GM23338 (cell line): ENCODE data around the gene DDX24. TPM values are rescaled to one million over a fixed set of nuclear protein-coding genes. Genes with fewer than 3 reads are reported as not detected.

Source experiments
- ATAC-seq: fragments of 200-7000 bp; cut with Tn5 transposase; 3 replicates; pipeline ENCODE4 v1.9.1; 2020
- DNase-seq: peaks from one replicate; pipeline ENCODE4 v3.0.0-alpha.2; 2015; ENCODE audit warnings: low spot score
- H2AFZ ChIP-seq: fragments of 200-600 bp; sonication (generic); 2 replicates; pipeline ENCODE4 v1.8.0; 2016; ENCODE audit warnings: antibody characterized with exemption, mild to moderate bottlenecking, moderate library complexity
- H3F3A ChIP-seq: fragments of 200-600 bp; sonication (generic); replicated peaks from 2 replicates; pipeline ENCODE4 v1.8.0; 2017; ENCODE audit warnings: antibody characterized with exemption, mixed run types, low read depth
- H3K27ac ChIP-seq: fragments of 200-600 bp; sonication (generic); 2 replicates; pipeline ENCODE4 v1.6.1; 2016; ENCODE audit warnings: low read depth
- H3K27me3 ChIP-seq: fragments of 200-600 bp; sonication (generic); 2 replicates; pipeline ENCODE4 v1.8.0; 2016; ENCODE audit warnings: mild to moderate bottlenecking, mixed run types, moderate library complexity; ENCODE audit not compliant: insufficient read depth
- H3K36me3 ChIP-seq: fragments of 200-600 bp; sonication (generic); 2 replicates; pipeline ENCODE4 v1.8.0; 2016; ENCODE audit warnings: mild to moderate bottlenecking; ENCODE audit not compliant: insufficient read depth
- H3K4me1 ChIP-seq: fragments of 200-600 bp; sonication (generic); 2 replicates; pipeline ENCODE4 v1.8.0; 2016; ENCODE audit warnings: mild to moderate bottlenecking, moderate library complexity; ENCODE audit not compliant: insufficient read depth
- H3K4me2 ChIP-seq: fragments of 200-600 bp; sonication (generic); 2 replicates; pipeline ENCODE4 v1.7.1; 2017; ENCODE audit warnings: mixed run types
- H3K4me3 ChIP-seq: fragments of 200-600 bp; sonication (generic); 2 replicates; pipeline ENCODE4 v1.6.1; 2016; ENCODE audit warnings: mixed run types
- H3K79me2 ChIP-seq: fragments of 200-600 bp; sonication (generic); replicated peaks from 2 replicates; pipeline ENCODE4 v1.8.0; 2017; ENCODE audit warnings: mild to moderate bottlenecking; ENCODE audit not compliant: insufficient read depth
- H3K9me2 ChIP-seq: fragments of 200-600 bp; sonication (generic); 2 replicates; pipeline ENCODE4 v1.8.0; 2017; ENCODE audit not compliant: insufficient read depth
- H4K20me1 ChIP-seq: fragments of 200-600 bp; sonication (generic); replicated peaks from 2 replicates; pipeline ENCODE4 v1.8.0; 2017; ENCODE audit warnings: mild to moderate bottlenecking; ENCODE audit not compliant: insufficient read depth
- H3K27ac Mint-ChIP-seq: 2 replicates; pipeline ENCODE4 v1.8.0; 2020; ENCODE audit warnings: inconsistent platforms, mild to moderate bottlenecking, moderate library complexity, mixed read lengths
- H3K27me3 Mint-ChIP-seq: 3 replicates; pipeline ENCODE4 v1.8.0; 2022; ENCODE audit warnings: low read depth, mild to moderate bottlenecking, moderate library complexity, mixed read lengths, inconsistent platforms; ENCODE audit not compliant: insufficient read depth, poor library complexity
- H3K36me3 Mint-ChIP-seq: 3 replicates; pipeline ENCODE4 v1.8.0; 2021; ENCODE audit warnings: low read depth, mild to moderate bottlenecking, inconsistent platforms, moderate library complexity, mixed read lengths
- H3K4me1 Mint-ChIP-seq: 3 replicates; pipeline ENCODE4 v1.8.0; 2020; ENCODE audit warnings: mild to moderate bottlenecking, inconsistent platforms, mixed read lengths
- H3K4me3 Mint-ChIP-seq: 3 replicates; pipeline ENCODE4 v1.8.0; 2021; ENCODE audit warnings: moderate library complexity, mild to moderate bottlenecking, inconsistent platforms, mixed read lengths
- H3K9me3 Mint-ChIP-seq: 3 replicates; pipeline ENCODE4 v1.8.0; 2020; ENCODE audit warnings: moderate library complexity, mild to moderate bottlenecking, inconsistent platforms, mixed read lengths
- EZH2 ChIP-seq: fragments of 200-600 bp; sonication (generic); IDR thresholded peaks from one replicate; pipeline ENCODE4 v1.8.0; 2017; ENCODE audit warnings: antibody characterized with exemption, mild to moderate bottlenecking, low read depth; ENCODE audit not compliant: unreplicated experiment
- JUNB ChIP-seq: IDR thresholded peaks from one replicate; pipeline ENCODE4 v1.6.1; 2016; ENCODE audit warnings: antibody characterized with exemption; ENCODE audit not compliant: unreplicated experiment
- NANOG ChIP-seq: IDR thresholded peaks from 2 replicates; pipeline ENCODE4 v1.6.1; 2016; ENCODE audit warnings: antibody characterized with exemption, borderline replicate concordance
- POLR2AphosphoS5 ChIP-seq: IDR thresholded peaks from 2 replicates; pipeline ENCODE4 v1.6.1; 2016; ENCODE audit warnings: antibody characterized with exemption, low read depth
- STAT1 ChIP-seq: IDR thresholded peaks from one replicate; pipeline ENCODE4 v1.6.1; 2016; ENCODE audit warnings: antibody characterized with exemption; ENCODE audit not compliant: unreplicated experiment
- ZNF114 ChIP-seq: fragments of 250-450 bp; sonication (Bioruptor Pico); IDR thresholded peaks from 2 replicates; pipeline ENCODE4 v1.5.0; 2020; ENCODE audit warnings: mild to moderate bottlenecking, moderate library complexity
- ZNF331 ChIP-seq: fragments of 250-450 bp; sonication (Bioruptor Pico); IDR thresholded peaks from 2 replicates; pipeline ENCODE4 v1.5.0; 2020; ENCODE audit warnings: low read depth, mild to moderate bottlenecking, moderate library complexity
- polyA plus RNA-seq: library from polyadenylated mRNA; unstranded; fragments of >200 nt; fragmentation: Nextera tagmentation; extraction: Ambion mirVana; gene quantifications from 2 replicates; pipeline ENCODE4 v1.2.1, GENCODE V29; 2016
- total RNA-seq: library from RNA; depleted of rRNA; stranded (reverse); fragments of >200 nt; shearing (Covaris generic); gene quantifications from 2 replicates; pipeline ENCODE4 v1.2.3, GENCODE V29; 2014
- TF ChIP-seq, protein P1 (sequence below), 2 experiments: fragments of 200-600 bp in 1 of 2; sonication (generic) in 1 of 2; conservative IDR thresholded peaks; 2 replicates each; pipeline versions ENCODE4 v1.5.1 to v1.6.1; 2016 to 2017; ENCODE audit warnings: antibody characterized with exemption in 2 of 2, low read depth in 2 of 2, mild to moderate bottlenecking in 2 of 2, moderate library complexity in 1 of 2
- TF ChIP-seq, protein P2 (sequence below): IDR thresholded peaks from one replicate; pipeline ENCODE4 v1.6.1; 2018; ENCODE audit warnings: antibody characterized with exemption; ENCODE audit not compliant: unreplicated experiment
- TF ChIP-seq, protein P3 (sequence below): fragments of 250-450 bp; sonication (Bioruptor Pico); IDR thresholded peaks from 2 replicates; pipeline ENCODE4 v1.5.0; 2020; ENCODE audit warnings: mild to moderate bottlenecking, moderate library complexity

The DDX24 gene
- total and polyA plus RNA-seq, 2 experiments from 2014 or later: 150 to 265 TPM

DNA sequence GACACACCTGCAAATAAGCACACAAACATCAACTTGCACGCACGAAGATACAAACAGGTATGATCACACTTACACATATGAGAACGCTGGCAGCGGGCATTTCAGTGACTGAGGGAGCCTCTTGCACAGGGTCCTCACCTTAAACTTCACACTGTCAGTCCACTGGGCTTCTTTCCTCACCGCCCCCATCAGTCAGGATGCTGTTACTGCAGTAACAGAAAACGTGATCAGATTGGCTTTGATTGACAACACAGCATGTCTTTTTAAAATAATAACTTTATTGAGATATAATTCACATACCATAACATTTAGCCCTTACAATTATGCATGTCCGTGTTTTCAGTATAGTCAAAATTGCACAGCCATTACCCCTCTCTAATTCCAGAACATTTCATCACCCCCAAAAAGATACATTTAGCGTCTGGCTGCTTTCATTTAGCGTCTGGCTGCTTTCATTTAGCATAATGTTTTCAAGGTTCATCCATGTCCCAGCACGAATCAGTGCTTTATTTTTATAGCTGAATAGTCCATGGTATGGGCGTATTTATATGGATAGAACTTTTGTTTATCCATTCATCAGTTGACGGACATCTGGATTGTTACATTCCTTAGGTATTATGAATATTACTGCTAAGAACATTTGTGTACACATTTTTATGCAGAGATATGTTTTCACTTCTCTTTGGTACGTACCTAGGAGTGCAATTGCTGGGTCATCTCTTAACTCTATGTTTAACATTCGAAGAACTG is 75.5 kb downstream of the DDX24 start:
- peaks cover 7% of the 10 kb centered on the region; the same call in 2 of the 3 replicates for H3K4me1 Mint-ChIP-seq
- H3K79me2 ChIP-seq: no peaks in the 10 kb centered on the region
- no peak overlapping the region for H3K4me3 ChIP-seq
- no peak overlapping the region for H3K4me3 Mint-ChIP-seq
- no peaks in the 10 kb centered on the region for H3K4me1 ChIP-seq
- no peaks in the 10 kb centered on the region for H3F3A ChIP-seq
- H3K4me2 ChIP-seq: no peak overlapping the region
- no peaks in the 10 kb centered on the region for H3K36me3 ChIP-seq
- H3K27ac Mint-ChIP-seq: no peak overlapping the region
- no peak overlapping the region for H3K27ac ChIP-seq
- DNase-seq (peak; percentile 54), ATAC-seq (peak; percentile 31)
- no peaks in the 10 kb centered on the region for H3K27me3 ChIP-seq
- TF ChIP-seq, protein P1, sequence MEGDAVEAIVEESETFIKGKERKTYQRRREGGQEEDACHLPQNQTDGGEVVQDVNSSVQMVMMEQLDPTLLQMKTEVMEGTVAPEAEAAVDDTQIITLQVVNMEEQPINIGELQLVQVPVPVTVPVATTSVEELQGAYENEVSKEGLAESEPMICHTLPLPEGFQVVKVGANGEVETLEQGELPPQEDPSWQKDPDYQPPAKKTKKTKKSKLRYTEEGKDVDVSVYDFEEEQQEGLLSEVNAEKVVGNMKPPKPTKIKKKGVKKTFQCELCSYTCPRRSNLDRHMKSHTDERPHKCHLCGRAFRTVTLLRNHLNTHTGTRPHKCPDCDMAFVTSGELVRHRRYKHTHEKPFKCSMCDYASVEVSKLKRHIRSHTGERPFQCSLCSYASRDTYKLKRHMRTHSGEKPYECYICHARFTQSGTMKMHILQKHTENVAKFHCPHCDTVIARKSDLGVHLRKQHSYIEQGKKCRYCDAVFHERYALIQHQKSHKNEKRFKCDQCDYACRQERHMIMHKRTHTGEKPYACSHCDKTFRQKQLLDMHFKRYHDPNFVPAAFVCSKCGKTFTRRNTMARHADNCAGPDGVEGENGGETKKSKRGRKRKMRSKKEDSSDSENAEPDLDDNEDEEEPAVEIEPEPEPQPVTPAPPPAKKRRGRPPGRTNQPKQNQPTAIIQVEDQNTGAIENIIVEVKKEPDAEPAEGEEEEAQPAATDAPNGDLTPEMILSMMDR (conservative IDR thresholded peaks at IDR 0.05; ENCODE audit: low read depth in 2 of 2): peak; percentile 48 to 64
- no peak for TF ChIP-seq STAT1
- H2AFZ ChIP-seq: no peak overlapping the region
- H3K27me3 Mint-ChIP-seq: peaks cover 2% of the 10 kb centered on the region
- H3K9me3 Mint-ChIP-seq: no peaks in the 10 kb centered on the region
- no peaks in the 10 kb centered on the region for H3K36me3 Mint-ChIP-seq
- H3K9me2 ChIP-seq: no peaks in the 10 kb centered on the region
- no peaks in the 10 kb centered on the region for H4K20me1 ChIP-seq

DNA sequence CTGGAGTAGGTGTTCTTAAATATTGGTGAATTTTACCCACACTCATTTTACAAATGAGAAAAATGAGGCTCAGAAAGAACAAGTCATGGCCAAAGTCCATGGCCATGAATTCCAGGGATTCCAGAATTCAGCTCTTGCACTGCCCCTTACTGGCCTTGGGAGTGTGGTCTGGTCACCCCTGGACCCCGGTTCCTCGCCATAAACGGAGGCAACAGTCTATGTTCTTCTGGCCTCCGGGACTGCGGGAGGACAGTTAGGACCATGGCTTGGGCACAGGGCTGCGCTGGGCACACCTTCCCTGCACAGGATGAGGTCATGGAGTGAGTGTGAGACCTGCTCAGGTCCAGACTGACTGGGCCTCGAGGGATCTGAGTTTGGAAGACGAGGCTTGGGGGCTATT is 77.0 kb downstream of the DDX24 start:
- DNase-seq: no peak
- no peak overlapping the region for H3K27ac Mint-ChIP-seq
- TF ChIP-seq ZNF114 (CRISPR knock-in tag): no peak
- TF ChIP-seq JUNB: no peak
- TF ChIP-seq POLR2AphosphoS5: no peak
- no peak for TF ChIP-seq EZH2
- TF ChIP-seq NANOG: no peak
- TF ChIP-seq, protein P2, sequence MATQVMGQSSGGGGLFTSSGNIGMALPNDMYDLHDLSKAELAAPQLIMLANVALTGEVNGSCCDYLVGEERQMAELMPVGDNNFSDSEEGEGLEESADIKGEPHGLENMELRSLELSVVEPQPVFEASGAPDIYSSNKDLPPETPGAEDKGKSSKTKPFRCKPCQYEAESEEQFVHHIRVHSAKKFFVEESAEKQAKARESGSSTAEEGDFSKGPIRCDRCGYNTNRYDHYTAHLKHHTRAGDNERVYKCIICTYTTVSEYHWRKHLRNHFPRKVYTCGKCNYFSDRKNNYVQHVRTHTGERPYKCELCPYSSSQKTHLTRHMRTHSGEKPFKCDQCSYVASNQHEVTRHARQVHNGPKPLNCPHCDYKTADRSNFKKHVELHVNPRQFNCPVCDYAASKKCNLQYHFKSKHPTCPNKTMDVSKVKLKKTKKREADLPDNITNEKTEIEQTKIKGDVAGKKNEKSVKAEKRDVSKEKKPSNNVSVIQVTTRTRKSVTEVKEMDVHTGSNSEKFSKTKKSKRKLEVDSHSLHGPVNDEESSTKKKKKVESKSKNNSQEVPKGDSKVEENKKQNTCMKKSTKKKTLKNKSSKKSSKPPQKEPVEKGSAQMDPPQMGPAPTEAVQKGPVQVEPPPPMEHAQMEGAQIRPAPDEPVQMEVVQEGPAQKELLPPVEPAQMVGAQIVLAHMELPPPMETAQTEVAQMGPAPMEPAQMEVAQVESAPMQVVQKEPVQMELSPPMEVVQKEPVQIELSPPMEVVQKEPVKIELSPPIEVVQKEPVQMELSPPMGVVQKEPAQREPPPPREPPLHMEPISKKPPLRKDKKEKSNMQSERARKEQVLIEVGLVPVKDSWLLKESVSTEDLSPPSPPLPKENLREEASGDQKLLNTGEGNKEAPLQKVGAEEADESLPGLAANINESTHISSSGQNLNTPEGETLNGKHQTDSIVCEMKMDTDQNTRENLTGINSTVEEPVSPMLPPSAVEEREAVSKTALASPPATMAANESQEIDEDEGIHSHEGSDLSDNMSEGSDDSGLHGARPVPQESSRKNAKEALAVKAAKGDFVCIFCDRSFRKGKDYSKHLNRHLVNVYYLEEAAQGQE: no peak
- TF ChIP-seq ZNF331 (CRISPR knock-in tag): no peak
- no peak for TF ChIP-seq STAT1
- TF ChIP-seq, protein P3, sequence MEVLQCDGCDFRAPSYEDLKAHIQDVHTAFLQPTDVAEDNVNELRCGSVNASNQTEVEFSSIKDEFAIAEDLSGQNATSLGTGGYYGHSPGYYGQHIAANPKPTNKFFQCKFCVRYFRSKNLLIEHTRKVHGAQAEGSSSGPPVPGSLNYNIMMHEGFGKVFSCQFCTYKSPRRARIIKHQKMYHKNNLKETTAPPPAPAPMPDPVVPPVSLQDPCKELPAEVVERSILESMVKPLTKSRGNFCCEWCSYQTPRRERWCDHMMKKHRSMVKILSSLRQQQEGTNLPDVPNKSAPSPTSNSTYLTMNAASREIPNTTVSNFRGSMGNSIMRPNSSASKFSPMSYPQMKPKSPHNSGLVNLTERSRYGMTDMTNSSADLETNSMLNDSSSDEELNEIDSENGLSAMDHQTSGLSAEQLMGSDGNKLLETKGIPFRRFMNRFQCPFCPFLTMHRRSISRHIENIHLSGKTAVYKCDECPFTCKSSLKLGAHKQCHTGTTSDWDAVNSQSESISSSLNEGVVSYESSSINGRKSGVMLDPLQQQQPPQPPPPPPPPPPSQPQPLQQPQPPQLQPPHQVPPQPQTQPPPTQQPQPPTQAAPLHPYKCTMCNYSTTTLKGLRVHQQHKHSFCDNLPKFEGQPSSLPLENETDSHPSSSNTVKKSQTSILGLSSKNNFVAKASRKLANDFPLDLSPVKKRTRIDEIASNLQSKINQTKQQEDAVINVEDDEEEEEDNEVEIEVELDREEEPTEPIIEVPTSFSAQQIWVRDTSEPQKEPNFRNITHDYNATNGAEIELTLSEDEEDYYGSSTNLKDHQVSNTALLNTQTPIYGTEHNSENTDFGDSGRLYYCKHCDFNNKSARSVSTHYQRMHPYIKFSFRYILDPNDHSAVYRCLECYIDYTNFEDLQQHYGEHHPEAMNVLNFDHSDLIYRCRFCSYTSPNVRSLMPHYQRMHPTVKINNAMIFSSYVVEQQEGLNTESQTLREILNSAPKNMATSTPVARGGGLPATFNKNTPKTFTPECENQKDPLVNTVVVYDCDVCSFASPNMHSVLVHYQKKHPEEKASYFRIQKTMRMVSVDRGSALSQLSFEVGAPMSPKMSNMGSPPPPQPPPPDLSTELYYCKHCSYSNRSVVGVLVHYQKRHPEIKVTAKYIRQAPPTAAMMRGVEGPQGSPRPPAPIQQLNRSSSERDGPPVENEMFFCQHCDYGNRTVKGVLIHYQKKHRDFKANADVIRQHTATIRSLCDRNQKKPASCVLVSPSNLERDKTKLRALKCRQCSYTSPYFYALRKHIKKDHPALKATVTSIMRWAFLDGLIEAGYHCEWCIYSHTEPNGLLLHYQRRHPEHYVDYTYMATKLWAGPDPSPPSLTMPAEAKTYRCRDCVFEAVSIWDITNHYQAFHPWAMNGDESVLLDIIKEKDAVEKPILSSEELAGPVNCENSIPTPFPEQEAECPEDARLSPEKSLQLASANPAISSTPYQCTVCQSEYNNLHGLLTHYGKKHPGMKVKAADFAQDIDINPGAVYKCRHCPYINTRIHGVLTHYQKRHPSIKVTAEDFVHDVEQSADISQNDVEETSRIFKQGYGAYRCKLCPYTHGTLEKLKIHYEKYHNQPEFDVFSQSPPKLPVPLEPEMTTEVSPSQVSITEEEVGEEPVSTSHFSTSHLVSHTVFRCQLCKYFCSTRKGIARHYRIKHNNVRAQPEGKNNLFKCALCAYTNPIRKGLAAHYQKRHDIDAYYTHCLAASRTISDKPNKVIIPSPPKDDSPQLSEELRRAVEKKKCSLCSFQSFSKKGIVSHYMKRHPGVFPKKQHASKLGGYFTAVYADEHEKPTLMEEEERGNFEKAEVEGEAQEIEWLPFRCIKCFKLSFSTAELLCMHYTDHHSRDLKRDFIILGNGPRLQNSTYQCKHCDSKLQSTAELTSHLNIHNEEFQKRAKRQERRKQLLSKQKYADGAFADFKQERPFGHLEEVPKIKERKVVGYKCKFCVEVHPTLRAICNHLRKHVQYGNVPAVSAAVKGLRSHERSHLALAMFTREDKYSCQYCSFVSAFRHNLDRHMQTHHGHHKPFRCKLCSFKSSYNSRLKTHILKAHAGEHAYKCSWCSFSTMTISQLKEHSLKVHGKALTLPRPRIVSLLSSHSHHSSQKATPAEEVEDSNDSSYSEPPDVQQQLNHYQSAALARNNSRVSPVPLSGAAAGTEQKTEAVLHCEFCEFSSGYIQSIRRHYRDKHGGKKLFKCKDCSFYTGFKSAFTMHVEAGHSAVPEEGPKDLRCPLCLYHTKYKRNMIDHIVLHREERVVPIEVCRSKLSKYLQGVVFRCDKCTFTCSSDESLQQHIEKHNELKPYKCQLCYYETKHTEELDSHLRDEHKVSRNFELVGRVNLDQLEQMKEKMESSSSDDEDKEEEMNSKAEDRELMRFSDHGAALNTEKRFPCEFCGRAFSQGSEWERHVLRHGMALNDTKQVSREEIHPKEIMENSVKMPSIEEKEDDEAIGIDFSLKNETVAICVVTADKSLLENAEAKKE (CRISPR knock-in tag): no peak

More for the DNA sequence above, 77.0 kb downstream of the DDX24 start:
- Histone ChIP-seq H3K27ac (no peak overlapping the region), H3F3A (no peaks in the 10 kb centered on the region), H3K36me3 (no peaks in the 10 kb centered on the region), H3K27me3 (no peaks in the 10 kb centered on the region), H3K79me2 (no peaks in the 10 kb centered on the region), H3K4me3 (no peak overlapping the region), H3K4me1 (no peaks in the 10 kb centered on the region), H2AFZ (no peak overlapping the region), H3K4me2 (no peak overlapping the region), H4K20me1 (no peaks in the 10 kb centered on the region), H3K9me2 (no peaks in the 10 kb centered on the region)
- peaks cover 4% of the 10 kb centered on the region for H3K27me3 Mint-ChIP-seq
- H3K4me3 Mint-ChIP-seq: no peak overlapping the region
- H3K36me3 Mint-ChIP-seq: no peaks in the 10 kb centered on the region
- ATAC-seq: no peak
- peaks cover 4% of the 10 kb centered on the region; the same call in 2 of the 3 replicates for H3K4me1 Mint-ChIP-seq
- no peaks in the 10 kb centered on the region for H3K9me3 Mint-ChIP-seq
